OCI-LY1 (cell line): ENCODE results near the gene ILF2.

Experiments
- CTCF ChIP-seq: fragments of 200-600 bp; sonication (generic), shearing (Covaris generic); IDR thresholded peaks from 2 replicates; pipeline ENCODE4 v1.5.1; 2017; ENCODE audit warnings: mild to moderate bottlenecking, antibody characterized with exemption, low read length, moderate library complexity, mixed read lengths
- EZH2 ChIP-seq: fragments of 200-600 bp; sonication (generic), shearing (Covaris generic); IDR thresholded peaks from 2 replicates; pipeline ENCODE4 v1.8.0; 2017; ENCODE audit warnings: borderline replicate concordance, mixed run types, mild to moderate bottlenecking, antibody characterized with exemption, low read length, moderate library complexity, mixed read lengths

- TF ChIP-seq CTCF (no peak), EZH2 (no peak)
These were observed 45.7 kb downstream of the ILF2 start for GRCh38 chr1:153624965-153625611.
